MCF 10A (cell line): ENCODE measurements around the gene ETFDH. TPM values are rescaled to one million over a fixed set of nuclear protein-coding genes. Genes with fewer than 3 reads are reported as not detected.

ENCODE experiments used
- BruUV-seq: library from RNA; stranded (reverse); fragments of 400-500 nt; replicated peaks from 2 replicates; lab custom pipeline; 2021; lab: Mats Ljungman, UMichigan
- CTCF ChIA-PET: fragments of 300-600 bp; sonication (Branson Sonifier 250); formaldehyde crosslinking; extraction: SDS; loops from one replicate; lab custom pipeline; 2021; ENCODE audit warnings: antibody characterized with exemption, inconsistent platforms; lab: Yijun Ruan, JAX
- POLR2A ChIA-PET: fragments of 300-600, 350-650 bp; sonication (Branson Sonifier 250); formaldehyde crosslinking; extraction: SDS; loops from one replicate; lab custom pipeline; 2020; ENCODE audit warnings: antibody characterized with exemption, inconsistent platforms; lab: Yijun Ruan, JAX
- DNase-seq: peaks from one replicate; pipeline ENCODE4 v3.0.0-alpha.2; 2018; ENCODE audit not compliant: unreplicated experiment
- H3K27ac Mint-ChIP-seq: one replicate; pipeline ENCODE4 v1.8.0; 2022; ENCODE audit warnings: mild to moderate bottlenecking, low read depth, mixed read lengths; ENCODE audit not compliant: unreplicated experiment
- H3K27me3 Mint-ChIP-seq: one replicate; pipeline ENCODE4 v1.8.0; 2022; ENCODE audit warnings: mixed read lengths; ENCODE audit not compliant: insufficient read depth, unreplicated experiment
- H3K36me3 Mint-ChIP-seq: one replicate; pipeline ENCODE4 v1.8.0; 2022; ENCODE audit warnings: mild to moderate bottlenecking, moderate library complexity, mixed read lengths; ENCODE audit not compliant: insufficient read depth, unreplicated experiment
- H3K4me1 Mint-ChIP-seq: one replicate; pipeline ENCODE4 v1.8.0; 2022; ENCODE audit warnings: mixed read lengths; ENCODE audit not compliant: insufficient read depth, unreplicated experiment
- H3K4me3 Mint-ChIP-seq: one replicate; pipeline ENCODE4 v1.8.0; 2022; ENCODE audit warnings: mild to moderate bottlenecking, moderate library complexity, mixed read lengths; ENCODE audit not compliant: unreplicated experiment
- H3K9me3 Mint-ChIP-seq: one replicate; pipeline ENCODE4 v1.8.0; 2022; ENCODE audit warnings: mixed read lengths; ENCODE audit not compliant: unreplicated experiment
- intact Hi-C: fragments of 100-400 bp; cut with micrococcal nuclease; formaldehyde crosslinking; loops from 2 replicates; pipeline ENCODE4 v1.14.1; 2022
- total RNA-seq: library from RNA; stranded (reverse); gene quantifications from 2 replicates; pipeline ENCODE4 v1.2.3, GENCODE V29; 2022
- TF ChIP-seq, protein P1 (sequence below): fragments of 200-600 bp; IDR thresholded peaks from one replicate; pipeline ENCODE4 v1.8.0; 2022; ENCODE audit warnings: antibody characterized with exemption, mild to moderate bottlenecking; ENCODE audit not compliant: unreplicated experiment

The ETFDH gene
- total RNA-seq, 1 experiment from 2014 or later = 19.2 TPM

DNA sequence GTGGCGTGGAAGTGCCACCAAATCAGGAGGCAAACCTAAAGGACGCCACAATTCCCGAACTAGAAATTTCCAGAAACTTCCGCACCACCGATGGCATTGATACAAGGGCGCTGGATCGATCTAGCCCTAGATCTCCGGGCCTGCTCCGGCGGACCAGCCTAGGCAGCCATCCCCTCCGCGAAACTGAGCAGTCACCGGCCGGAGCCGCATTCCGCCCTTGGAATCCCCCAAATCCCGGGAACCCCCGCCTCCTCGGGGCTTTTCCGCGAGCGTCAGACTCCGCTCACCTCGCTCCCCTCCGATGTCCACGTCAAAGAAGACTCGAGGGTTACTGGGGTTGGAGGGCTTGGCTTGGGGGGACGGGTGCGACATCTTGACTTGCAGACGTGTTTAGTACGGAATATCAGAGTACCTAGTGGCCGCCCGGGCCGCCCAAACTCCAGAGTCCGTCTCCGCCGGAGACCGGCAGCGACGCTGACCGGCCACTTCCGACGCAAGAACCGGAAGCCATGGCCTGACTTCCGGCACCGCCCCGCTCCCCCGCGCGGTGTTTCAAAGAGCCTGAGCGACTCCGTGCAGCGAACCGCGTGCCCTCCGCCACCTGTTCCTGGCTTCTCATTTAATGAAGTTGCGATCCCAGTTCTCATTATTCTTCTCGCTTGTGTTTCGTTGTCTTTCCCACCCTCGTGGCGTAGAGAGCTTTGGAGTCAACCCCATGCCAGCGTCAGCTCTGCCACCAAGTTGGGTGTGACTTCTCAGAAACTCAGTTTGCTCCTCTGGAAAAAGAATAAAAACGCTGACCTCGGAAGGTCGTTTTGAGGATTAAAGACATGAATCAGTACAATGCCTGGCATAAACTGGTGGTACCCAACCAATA is 51.1 kb downstream of the ETFDH start, which contains the start of gene PPID:
Gene PPID (minus strand): TSS at position 480 of the 877 bp plus-strand sequence. CDS start 108 bp downstream, at position 372.
- peak; percentile 82 for DNase-seq
- BruUV-seq = TSS peak; percentile 98
- H3K27me3 Mint-ChIP-seq = peaks cover 17% of the 10 kb centered on the region
- peak within 1 kb of the TSS; percentile 97 for H3K27ac Mint-ChIP-seq
- peaks cover 7% of the 10 kb centered on the region for H3K4me1 Mint-ChIP-seq
- peak within 1 kb of the TSS; percentile 100 for H3K4me3 Mint-ChIP-seq
- peaks cover 34% of the 10 kb centered on the region for H3K36me3 Mint-ChIP-seq
- ChIA-PET POLR2A (interaction anchor here (0.6 to 1.8 kb wide), 15 partner anchors 11 to 668 kb away, joined by 3 to 13 read pairs (median 3); partner anchors contain the start of gene FNIP2), CTCF (interaction anchor here (0.6 to 4.2 kb wide), 5 partner anchors 13 to 593 kb away, joined by 3 to 23 read pairs (median 3); no protein-coding TSS in a partner anchor)
- H3K9me3 Mint-ChIP-seq = no peaks in the 10 kb centered on the region
- TF ChIP-seq, protein P1, sequence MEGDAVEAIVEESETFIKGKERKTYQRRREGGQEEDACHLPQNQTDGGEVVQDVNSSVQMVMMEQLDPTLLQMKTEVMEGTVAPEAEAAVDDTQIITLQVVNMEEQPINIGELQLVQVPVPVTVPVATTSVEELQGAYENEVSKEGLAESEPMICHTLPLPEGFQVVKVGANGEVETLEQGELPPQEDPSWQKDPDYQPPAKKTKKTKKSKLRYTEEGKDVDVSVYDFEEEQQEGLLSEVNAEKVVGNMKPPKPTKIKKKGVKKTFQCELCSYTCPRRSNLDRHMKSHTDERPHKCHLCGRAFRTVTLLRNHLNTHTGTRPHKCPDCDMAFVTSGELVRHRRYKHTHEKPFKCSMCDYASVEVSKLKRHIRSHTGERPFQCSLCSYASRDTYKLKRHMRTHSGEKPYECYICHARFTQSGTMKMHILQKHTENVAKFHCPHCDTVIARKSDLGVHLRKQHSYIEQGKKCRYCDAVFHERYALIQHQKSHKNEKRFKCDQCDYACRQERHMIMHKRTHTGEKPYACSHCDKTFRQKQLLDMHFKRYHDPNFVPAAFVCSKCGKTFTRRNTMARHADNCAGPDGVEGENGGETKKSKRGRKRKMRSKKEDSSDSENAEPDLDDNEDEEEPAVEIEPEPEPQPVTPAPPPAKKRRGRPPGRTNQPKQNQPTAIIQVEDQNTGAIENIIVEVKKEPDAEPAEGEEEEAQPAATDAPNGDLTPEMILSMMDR = no peak
- intact Hi-C loops = loop anchor here (1.0 to 2.0 kb wide), 4 partner anchors 51 to 463 kb away; partner anchors contain the start of genes ETFDH and RAPGEF2

DNA sequence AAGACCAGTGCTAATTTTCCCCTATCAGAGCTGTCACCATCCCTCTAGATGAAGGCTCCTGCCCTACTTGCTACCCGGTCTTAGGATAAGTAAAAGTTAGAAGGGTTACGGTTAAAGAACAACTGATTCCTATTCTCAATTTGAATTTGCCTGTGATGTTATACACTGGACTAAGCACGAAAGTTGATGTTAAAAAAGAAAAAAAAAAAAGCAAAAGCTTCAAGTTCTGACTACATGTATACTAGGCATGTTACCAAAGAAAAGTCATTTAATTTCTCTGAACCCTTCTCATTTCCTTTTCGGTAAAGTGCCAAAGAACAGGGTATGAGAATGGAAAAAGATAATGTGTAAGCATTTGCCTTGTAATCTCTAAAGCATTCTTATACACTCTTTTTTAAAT is 52.5 kb downstream of the ETFDH start:
- no peaks in the 10 kb centered on the region for H3K9me3 Mint-ChIP-seq
- peak overlapping the region; percentile 100 for H3K4me3 Mint-ChIP-seq
- BruUV-seq = no TSS peak
- DNase-seq = no peak
- ChIA-PET CTCF (interaction anchor here (0.6 to 4.2 kb wide), 5 partner anchors 127 to 479 kb away, joined by 3 to 23 read pairs (median 4); no protein-coding TSS in a partner anchor), POLR2A (interaction anchor here (0.7 to 1.8 kb wide), 3 partner anchors 14 to 377 kb away, joined by 3 to 13 read pairs (median 6); no protein-coding TSS in a partner anchor)
- H3K4me1 Mint-ChIP-seq = peaks cover under 1% of the 10 kb centered on the region
- intact Hi-C loops = no loop called here
- peaks cover 32% of the 10 kb centered on the region for H3K27me3 Mint-ChIP-seq
- H3K27ac Mint-ChIP-seq = no peak overlapping the region
- TF ChIP-seq, protein P1 = no peak
- H3K36me3 Mint-ChIP-seq = peaks cover 19% of the 10 kb centered on the region

DNA sequence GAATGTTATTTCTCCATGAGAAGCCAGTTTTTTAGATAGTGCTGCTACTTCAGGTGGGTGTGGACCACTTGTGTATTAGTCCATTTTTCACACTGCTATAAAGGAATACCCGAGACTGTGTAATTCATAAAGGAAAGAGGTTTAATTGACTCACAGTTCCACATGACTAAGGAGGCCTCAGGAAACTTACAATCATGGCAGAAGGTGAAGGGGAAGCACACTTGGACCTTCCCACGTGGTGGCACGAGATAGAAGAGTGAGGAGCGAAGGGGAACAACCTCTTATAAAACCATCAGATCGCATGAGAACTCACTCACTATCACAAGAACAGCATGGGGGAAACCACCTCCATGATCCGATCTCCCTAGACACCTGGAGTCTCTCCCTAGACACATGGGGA is 54.5 kb downstream of the ETFDH start:
- H3K27me3 Mint-ChIP-seq = peaks cover 38% of the 10 kb centered on the region
- POLR2A ChIA-PET = no interaction called here
- H3K27ac Mint-ChIP-seq = no peak overlapping the region
- H3K4me1 Mint-ChIP-seq = no peaks in the 10 kb centered on the region
- H3K36me3 Mint-ChIP-seq = peaks cover 6% of the 10 kb centered on the region
- no peak overlapping the region for H3K4me3 Mint-ChIP-seq
- TF ChIP-seq, protein P1 = no peak
- CTCF ChIA-PET = interaction anchor here (1.8 to 4.2 kb wide), 2 partner anchors 125 to 130 kb away, joined by 4 to 23 read pairs; no protein-coding TSS in a partner anchor
- intact Hi-C loops = no loop called here
- no TSS peak for BruUV-seq
- no peaks in the 10 kb centered on the region for H3K9me3 Mint-ChIP-seq
- DNase-seq = no peak

DNA sequence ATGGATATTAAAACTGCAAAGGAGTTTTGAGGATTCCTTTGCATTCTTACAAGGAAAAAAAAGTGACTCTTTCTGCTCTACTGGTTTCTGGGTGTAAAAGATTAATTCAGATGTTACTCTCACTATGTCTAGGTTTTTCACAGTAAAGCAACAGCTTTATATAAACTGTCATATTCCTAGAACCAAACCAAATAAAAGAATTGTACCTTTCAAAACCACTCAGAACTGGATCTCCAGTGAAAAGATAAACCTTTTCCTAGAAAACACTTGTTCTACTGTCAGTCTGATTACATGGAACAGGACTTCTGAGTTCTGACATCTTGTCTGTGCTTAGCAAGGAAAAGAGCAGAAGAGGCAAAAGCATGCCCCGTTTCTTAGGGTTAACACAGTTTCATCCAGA is 56.1 kb downstream of the ETFDH start:
- no peaks in the 10 kb centered on the region for H3K4me1 Mint-ChIP-seq
- intact Hi-C loops = no loop called here
- BruUV-seq = no TSS peak
- peaks cover 6% of the 10 kb centered on the region for H3K36me3 Mint-ChIP-seq
- CTCF ChIA-PET = interaction anchor here (0.7 to 1.8 kb wide), 5 partner anchors 87 to 669 kb away, joined by 4 read pairs; no protein-coding TSS in a partner anchor
- no peak overlapping the region for H3K27ac Mint-ChIP-seq
- POLR2A ChIA-PET = interaction anchor here (0.6 to 0.7 kb wide), 3 partner anchors 499 to 1729 kb away, joined by 3 to 4 read pairs (median 3); no protein-coding TSS in a partner anchor
- no peak for DNase-seq
- no peak overlapping the region for H3K4me3 Mint-ChIP-seq
- TF ChIP-seq, protein P1 = no peak
- H3K27me3 Mint-ChIP-seq = peaks cover 54% of the 10 kb centered on the region
- no peaks in the 10 kb centered on the region for H3K9me3 Mint-ChIP-seq
